SJCRH30 (cell line): ENCODE data around the gene CENPA. TPM values are rescaled to one million over a fixed set of nuclear protein-coding genes. Genes with fewer than 3 reads are reported as not detected.
"Not testable (repeated sequence)": the region's sequence is repeated elsewhere in the genome, so short reads cannot be mapped to it uniquely, and the experiment has no call there.

ENCODE experiments used
- DNase-seq, 2 experiments: peaks; one replicate each; pipeline ENCODE4 v3.0.0-alpha.2; 2015 to 2020
- H3K27ac ChIP-seq: fragments of 250-450 bp; sonication (Bioruptor Pico); 2 replicates; pipeline ENCODE4 v1.5.1; 2020; ENCODE audit warnings: mild to moderate bottlenecking, moderate library complexity
- H3K27me3 ChIP-seq: fragments of 250-450 bp; sonication (Bioruptor Pico); 2 replicates; pipeline ENCODE4 v1.5.1; 2020; ENCODE audit warnings: mild to moderate bottlenecking, moderate library complexity
- H3K36me3 ChIP-seq: fragments of 250-450 bp; sonication (Bioruptor Pico); 2 replicates; pipeline ENCODE4 v1.5.1; 2020; ENCODE audit warnings: mild to moderate bottlenecking, moderate library complexity
- H3K4me1 ChIP-seq: fragments of 250-450 bp; sonication (Bioruptor Pico); 2 replicates; pipeline ENCODE4 v1.5.1; 2020; ENCODE audit warnings: mild to moderate bottlenecking, moderate library complexity
- H3K4me3 ChIP-seq: fragments of 250-450 bp; sonication (Bioruptor Pico); 2 replicates; pipeline ENCODE4 v1.5.1; 2020; ENCODE audit warnings: mild to moderate bottlenecking, moderate library complexity
- H3K9me3 ChIP-seq: fragments of 250-450 bp; sonication (Bioruptor Pico); replicated peaks from 2 replicates; pipeline ENCODE4 v1.5.1; 2020; ENCODE audit warnings: mild to moderate bottlenecking, moderate library complexity
- total RNA-seq: library from RNA; depleted of rRNA; stranded (reverse); fragments of >200 nt; shearing (Covaris generic); gene quantifications from 2 replicates; pipeline ENCODE4 v1.2.3, GENCODE V29; 2014

Gene CENPA
- total RNA-seq, 1 experiment from 2014 or later = 50.2 TPM

DNA sequence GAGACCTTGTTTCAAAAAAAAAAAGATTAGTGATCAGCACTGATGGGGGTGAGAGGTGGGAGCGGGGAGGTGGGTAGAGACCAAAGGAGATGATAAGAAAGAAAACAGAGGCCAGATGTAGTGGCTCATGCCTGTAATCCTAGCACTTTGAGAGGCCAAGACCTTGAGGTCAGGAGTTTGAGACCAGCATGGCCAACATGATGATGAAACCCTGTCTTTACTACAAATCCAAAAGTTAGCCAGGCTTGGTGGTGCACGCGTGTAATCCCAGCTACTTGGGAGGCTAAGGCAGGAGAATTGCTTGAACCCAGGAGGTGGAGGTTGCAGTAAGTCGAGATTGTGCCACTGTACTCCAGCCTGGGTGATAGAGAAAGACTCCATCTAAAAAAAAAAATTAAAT lies 31.3 kb upstream of the CENPA start:
- no peak for DNase-seq
- H3K27me3 ChIP-seq = no peaks in the 10 kb centered on the region
- no peaks in the 10 kb centered on the region for H3K36me3 ChIP-seq
- H3K9me3 ChIP-seq = no peaks in the 10 kb centered on the region
- no peak overlapping the region for H3K27ac ChIP-seq
- no peak overlapping the region for H3K4me3 ChIP-seq
- peaks cover 29% of the 10 kb centered on the region for H3K4me1 ChIP-seq

DNA sequence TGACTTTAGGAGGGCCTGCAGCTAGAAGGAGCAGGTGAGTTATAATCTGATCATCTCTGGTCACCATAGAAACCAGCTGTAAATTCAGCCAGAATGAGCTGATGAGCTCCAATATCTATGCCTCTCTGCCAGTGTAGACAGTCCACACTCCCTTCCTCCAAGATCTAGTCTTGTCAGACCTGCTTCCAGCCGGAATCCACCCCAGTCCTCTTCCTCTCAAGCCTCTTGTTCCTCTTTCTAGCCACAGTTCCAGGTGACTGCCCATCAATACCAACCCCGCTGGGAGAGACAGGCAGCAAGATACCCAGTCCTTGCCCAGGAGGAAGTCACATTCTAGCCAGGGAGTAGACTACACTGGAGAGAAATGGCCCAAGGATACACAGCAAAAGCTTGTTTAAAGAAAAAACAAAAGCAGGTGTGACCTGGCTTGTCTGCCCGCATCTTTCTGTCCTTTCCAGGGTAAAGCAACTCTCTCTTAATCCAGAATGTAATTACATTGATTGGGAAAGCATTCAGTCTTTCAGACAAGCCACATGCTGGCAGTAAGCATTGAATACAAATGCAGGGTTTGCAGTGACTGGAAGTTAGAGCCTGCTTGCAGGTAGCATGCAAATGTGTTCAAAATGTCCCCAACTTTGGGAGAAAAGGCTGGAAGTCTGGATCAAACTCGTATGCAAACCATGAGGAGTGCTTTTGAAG lies 30.7 kb upstream of the CENPA start:
- H3K4me1 ChIP-seq = peaks cover 25% of the 10 kb centered on the region
- H3K4me3 ChIP-seq = no peak overlapping the region
- H3K27me3 ChIP-seq = no peaks in the 10 kb centered on the region
- H3K9me3 ChIP-seq = no peaks in the 10 kb centered on the region
- no peak overlapping the region for H3K27ac ChIP-seq
- no peaks in the 10 kb centered on the region for H3K36me3 ChIP-seq
- DNase-seq = no peak

DNA sequence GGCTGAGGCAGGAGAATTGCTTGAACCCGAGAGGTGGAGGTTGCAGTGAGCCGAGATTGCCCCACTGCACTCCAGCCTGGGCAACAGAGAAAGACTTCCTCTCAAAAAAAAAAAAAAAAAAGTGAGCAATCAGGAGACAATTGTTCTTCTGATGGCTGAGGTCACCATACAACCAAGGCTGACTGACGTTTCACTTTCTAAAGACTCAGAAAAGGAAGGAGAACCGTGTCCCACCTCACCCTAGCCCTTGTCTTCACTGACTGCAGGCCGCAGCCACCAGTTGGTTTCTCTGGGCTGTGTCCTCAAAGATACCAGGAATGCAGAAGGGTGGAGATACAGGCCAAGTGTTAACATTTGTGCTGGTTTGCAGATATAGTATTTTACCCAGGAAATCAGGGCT lies 29.5 kb upstream of the CENPA start:
- H3K36me3 ChIP-seq = no peaks in the 10 kb centered on the region
- H3K27ac ChIP-seq = no peak overlapping the region
- no peak overlapping the region for H3K4me3 ChIP-seq

DNA sequence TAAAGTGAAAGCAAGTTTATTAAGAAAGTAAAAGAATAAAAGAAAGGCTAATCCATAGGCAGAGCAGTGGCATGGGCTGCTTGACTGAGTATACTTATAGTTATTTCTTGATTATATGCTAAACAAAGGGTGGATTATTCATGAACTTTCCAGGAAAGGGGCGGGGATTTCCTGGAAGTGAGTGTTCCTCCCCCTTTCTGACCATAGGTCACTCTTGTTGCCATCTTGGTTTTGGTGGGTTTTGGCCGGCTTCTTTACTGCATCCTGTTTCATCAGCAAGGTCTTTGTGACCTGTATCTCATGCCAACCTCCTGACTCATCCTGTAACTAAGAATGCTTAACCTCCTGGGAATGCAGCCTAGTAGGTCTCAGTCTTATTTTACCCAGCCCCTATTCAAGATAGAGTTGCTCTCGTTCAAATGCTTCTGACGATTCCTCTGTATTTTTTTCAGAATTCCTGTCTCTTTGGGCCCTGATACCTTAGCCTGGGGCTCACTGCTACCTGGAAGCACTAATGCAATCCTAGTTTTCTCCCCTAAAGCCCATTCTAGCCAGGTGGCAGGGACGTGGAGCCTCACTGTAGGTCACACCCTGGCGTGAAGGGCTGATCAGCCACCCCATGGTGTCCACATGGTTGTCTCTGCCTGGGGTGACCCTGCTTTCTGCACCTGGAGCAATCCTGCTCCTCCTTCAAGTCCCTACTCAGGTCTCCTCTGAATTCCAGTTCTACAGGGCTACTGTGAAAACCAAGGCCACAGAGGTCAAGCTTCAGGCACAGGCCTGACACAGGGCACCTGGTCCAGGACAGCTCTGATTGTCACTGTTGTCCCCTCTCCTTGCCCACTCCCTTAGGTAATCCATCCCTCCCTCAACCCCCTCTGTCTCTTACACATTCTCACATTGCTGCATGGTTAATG lies 27.7 kb upstream of the CENPA start:
- DNase-seq = peak; percentile 84 to 86
- peaks cover 20% of the 10 kb centered on the region for H3K4me1 ChIP-seq
- H3K9me3 ChIP-seq = no peaks in the 10 kb centered on the region
- no peaks in the 10 kb centered on the region for H3K27me3 ChIP-seq
- H3K27ac ChIP-seq = peak overlapping the region; percentile 82
- H3K4me3 ChIP-seq = no peak overlapping the region
- no peaks in the 10 kb centered on the region for H3K36me3 ChIP-seq

More for the DNA sequence above, 29.5 kb upstream of the CENPA start:
- no peaks in the 10 kb centered on the region for H3K27me3 ChIP-seq
- peaks cover 20% of the 10 kb centered on the region for H3K4me1 ChIP-seq
- DNase-seq = no peak
- no peaks in the 10 kb centered on the region for H3K9me3 ChIP-seq

DNA sequence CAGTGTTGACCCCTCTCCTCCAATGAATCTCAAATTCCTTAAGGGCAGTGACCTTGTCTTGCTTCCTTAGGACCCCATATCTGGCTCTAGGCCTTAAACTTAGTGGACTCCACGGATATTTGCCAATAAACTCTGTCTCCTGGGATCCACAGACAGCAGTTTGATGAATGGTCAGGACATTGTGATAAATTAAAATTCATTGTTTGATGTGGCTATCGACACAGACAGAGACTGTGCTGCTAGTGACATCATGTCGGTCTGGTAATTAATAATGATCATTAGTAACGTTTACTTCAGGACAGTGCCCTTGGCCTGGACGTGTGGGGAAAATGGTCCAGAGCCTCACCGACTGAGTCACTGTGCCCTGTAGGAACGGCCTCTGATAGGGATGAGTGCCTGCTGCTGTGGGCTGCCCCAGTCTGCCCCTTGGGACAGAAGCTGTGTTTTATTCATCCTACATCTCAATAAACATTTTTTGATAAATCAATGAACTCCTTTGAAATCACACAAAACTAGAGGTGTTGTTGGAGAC lies 27.0 kb upstream of the CENPA start:
- Histone ChIP-seq H3K27ac (peak overlapping the region; percentile 82), H3K36me3 (no peaks in the 10 kb centered on the region), H3K4me1 (peaks cover 20% of the 10 kb centered on the region), H3K27me3 (no peaks in the 10 kb centered on the region), H3K4me3 (no peak overlapping the region), H3K9me3 (no peaks in the 10 kb centered on the region)
- DNase-seq = no peak

DNA sequence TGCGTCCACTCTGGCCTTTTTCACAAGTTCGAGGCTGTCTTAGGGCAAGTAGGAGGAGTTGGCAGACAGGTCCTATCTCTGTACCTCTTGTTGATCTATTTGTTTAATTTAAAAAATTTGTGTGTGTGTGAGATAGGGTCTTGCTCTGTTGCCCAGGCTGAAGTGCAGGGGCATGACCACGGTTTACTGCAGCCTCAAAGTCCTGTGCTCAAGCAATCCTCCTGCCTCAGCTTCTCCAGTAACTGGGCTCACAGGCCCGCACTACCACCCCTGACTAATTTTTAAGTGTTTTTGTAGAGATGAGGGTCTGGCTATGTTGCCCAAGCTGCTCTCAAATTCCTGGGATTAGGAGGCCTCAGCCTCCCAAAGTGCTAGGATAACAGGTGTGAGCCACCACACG lies 26.0 kb upstream of the CENPA start:
- DNase-seq = no peak
- no peaks in the 10 kb centered on the region for H3K9me3 ChIP-seq
- H3K4me3 ChIP-seq = no peak overlapping the region
- no peaks in the 10 kb centered on the region for H3K36me3 ChIP-seq
- H3K27ac ChIP-seq = no peak overlapping the region
- H3K4me1 ChIP-seq = peaks cover 20% of the 10 kb centered on the region
- H3K27me3 ChIP-seq = no peaks in the 10 kb centered on the region

DNA sequence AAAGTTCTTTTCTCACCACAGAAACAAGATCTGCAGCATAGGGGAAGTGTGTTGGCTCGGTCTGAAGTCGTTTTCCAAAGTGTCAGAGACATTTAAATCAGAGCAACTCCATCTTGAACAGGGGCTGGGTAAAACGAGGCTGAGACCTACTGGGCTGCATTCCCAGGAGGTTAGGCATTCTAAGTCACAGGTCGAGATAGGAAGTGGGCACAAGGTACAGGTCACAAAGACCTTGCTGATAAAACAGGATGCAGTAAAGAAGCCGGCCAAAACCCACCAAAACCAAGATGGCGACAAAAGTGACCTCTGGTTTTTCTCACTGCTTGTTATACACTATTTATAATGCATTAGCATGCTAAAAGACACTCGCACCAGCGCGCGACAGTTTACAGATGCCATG lies 24.9 kb upstream of the CENPA start:
- H3K27ac ChIP-seq, H3K4me3 ChIP-seq, H3K9me3 ChIP-seq, H3K27me3 ChIP-seq, H3K36me3 ChIP-seq, DNase-seq: not testable (repeated sequence)
- peaks cover 28% of the 10 kb centered on the region for H3K4me1 ChIP-seq

DNA sequence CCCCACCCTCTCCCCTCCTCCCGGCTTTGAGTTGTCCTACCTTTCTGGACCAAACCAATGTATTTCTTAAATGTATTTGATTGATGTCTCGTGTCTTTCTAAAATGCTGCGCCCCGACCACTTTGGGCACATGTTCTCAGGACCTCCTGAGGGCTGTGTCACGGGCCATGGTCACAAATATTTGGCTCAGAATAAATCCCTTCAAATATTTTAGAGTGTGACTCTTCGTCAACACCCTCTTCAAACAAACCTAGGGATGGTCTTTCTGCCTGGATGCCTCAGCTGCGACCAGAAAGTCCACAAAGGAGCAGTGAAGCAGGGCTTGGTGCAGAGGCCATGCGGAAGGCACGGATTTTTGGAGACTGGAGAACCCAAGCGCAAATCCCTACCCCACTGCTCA lies 22.8 kb upstream of the CENPA start:
- no peaks in the 10 kb centered on the region for H3K9me3 ChIP-seq
- no peak overlapping the region for H3K4me3 ChIP-seq
- H3K27ac ChIP-seq = no peak overlapping the region
- DNase-seq = no peak
- H3K27me3 ChIP-seq = no peaks in the 10 kb centered on the region
- peaks cover 18% of the 10 kb centered on the region for H3K4me1 ChIP-seq
- no peaks in the 10 kb centered on the region for H3K36me3 ChIP-seq

DNA sequence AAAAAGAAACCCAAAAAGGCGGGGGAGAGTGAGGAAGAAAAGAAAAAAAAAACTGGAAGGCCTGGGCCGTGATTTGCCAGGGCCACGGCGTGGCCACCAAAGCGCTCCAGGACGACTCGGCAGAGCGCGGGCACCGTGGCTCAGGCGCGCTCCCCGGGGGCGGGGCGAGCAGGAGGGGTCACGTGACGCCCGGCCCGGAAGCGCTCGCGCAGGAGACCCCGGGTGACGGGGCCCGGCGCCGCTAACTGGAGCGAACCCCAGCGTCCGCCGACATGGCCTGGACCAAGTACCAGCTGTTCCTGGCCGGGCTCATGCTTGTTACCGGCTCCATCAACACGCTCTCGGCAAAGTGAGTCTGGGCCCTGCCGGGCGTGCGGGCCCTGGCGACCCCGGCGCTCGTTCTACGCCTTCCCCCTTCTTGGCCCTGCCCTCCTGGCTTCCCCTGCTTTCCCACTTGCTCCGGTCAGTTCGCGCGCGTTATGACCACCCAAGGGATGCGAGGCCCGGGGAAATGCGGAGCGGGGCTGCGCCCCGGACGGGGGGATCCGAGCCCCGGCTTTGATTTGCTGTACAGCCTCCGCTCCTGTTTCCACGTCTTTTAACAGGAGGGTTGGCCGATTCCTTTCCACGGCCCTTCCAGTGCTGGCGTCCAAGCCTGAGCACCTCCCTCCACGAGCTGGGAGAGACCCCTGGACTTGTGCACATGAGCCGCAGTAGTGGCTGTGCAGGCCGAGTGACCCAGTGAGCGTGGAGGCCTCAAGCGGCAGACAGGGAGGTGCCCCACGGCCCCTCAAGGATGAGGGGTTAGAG lies 21.6 kb upstream of the CENPA start, which contains the start of gene SLC35F6:
Gene SLC35F6 (plus strand): TSS at position 207 of the 810 bp plus-strand sequence. CDS start 66 bp downstream, at position 273.
- H3K27ac ChIP-seq = peak within 1 kb of the TSS; percentile 66
- peaks cover 8% of the 10 kb centered on the region for H3K4me1 ChIP-seq
- peak within 1 kb of the TSS; percentile 85 for H3K4me3 ChIP-seq
- H3K9me3 ChIP-seq = no peaks in the 10 kb centered on the region
- no peaks in the 10 kb centered on the region for H3K27me3 ChIP-seq
- no peaks in the 10 kb centered on the region for H3K36me3 ChIP-seq
- DNase-seq = peak; percentile 84 to 90

DNA sequence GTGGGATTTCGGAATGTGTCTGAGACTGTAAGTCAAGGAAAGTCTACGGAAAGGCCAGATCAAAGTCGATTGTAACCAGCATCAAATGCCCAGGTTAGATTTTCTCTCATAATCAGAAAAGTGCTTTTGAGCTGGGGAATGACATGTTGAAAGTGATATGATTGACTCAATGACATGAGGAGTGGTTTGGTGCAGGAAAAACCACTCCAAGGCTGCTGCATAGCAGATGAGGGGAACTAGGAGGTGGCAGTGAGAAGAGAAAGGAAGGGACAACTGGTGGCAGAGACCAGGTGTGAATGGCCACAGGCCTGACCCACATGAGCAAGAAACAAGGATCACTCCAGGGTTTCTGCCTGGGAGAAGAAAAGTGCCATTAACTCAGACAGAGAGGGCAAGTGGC lies 20.9 kb upstream of the CENPA start:
- Histone ChIP-seq H3K4me1 (peaks cover 8% of the 10 kb centered on the region), H3K9me3 (no peaks in the 10 kb centered on the region), H3K4me3 (peak overlapping the region; percentile 85), H3K36me3 (peaks cover 1% of the 10 kb centered on the region), H3K27ac (peak overlapping the region; percentile 66), H3K27me3 (no peaks in the 10 kb centered on the region)
- DNase-seq = peak in 1 of 2 experiments; percentile 19

DNA sequence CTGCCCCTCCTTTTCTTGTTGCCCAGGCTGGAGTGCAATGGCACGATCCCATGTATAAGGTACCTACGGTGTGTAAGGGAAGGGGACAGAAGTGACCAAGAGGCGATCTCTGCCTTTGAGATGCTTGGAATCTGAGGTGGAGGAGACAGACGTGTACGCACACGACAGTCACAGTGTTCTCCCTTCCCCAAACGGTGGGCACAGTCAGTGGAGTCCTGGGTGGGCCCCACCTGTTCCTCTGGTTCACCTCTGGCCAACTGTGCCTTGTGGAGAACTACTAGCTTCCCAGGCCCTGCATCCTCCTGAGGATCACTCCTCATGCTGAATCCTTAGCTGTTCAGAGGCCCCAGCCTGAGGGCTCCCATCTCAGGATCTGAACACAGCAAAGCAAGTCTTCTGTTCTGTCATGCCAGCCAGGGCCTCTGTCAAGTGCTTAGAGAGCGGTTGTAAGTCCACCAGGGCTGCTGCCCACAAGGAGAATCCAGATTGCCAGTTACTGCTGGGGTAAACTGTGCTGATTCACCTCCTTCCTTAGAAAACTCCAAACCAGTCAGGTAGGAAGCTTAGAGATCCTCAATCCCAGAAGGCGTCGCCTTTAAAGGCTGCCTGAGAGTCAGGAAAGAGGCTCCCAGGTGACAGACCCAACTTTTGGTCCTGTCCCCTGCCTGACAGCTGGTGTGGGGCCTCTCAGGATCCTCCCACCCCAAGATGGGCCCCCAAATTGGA lies 20.2 kb upstream of the CENPA start:
- Histone ChIP-seq H3K4me1 (peaks cover 8% of the 10 kb centered on the region), H3K27ac (no peak overlapping the region), H3K36me3 (peaks cover 2% of the 10 kb centered on the region), H3K27me3 (no peaks in the 10 kb centered on the region), H3K9me3 (no peaks in the 10 kb centered on the region), H3K4me3 (peak overlapping the region; percentile 85)
- no peak for DNase-seq

DNA sequence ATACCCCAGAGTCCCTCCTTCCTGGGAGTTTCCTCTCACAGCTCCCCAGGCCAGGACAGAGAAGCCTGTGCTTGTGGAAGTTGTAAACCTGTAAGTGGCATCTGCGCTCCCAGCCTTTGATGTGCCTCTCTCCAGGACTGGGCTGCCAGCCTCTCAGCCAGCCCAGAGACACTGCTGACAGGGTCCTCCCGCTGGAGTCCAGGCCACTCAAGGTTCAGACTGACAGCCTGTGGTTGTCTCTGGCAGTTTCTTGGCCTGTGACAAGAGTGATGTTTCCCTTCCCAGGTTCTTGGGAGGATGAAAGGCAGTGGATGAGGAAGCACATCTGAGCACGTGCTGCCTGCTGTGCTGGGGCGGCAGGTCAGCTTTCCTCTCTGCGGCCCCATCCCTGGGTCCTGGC lies 18.7 kb upstream of the CENPA start:
- no peaks in the 10 kb centered on the region for H3K27me3 ChIP-seq
- no peak overlapping the region for H3K4me3 ChIP-seq
- no peak overlapping the region for H3K27ac ChIP-seq
- no peak for DNase-seq
- H3K36me3 ChIP-seq = peaks cover 2% of the 10 kb centered on the region
- no peaks in the 10 kb centered on the region for H3K9me3 ChIP-seq
- peaks cover 17% of the 10 kb centered on the region for H3K4me1 ChIP-seq

DNA sequence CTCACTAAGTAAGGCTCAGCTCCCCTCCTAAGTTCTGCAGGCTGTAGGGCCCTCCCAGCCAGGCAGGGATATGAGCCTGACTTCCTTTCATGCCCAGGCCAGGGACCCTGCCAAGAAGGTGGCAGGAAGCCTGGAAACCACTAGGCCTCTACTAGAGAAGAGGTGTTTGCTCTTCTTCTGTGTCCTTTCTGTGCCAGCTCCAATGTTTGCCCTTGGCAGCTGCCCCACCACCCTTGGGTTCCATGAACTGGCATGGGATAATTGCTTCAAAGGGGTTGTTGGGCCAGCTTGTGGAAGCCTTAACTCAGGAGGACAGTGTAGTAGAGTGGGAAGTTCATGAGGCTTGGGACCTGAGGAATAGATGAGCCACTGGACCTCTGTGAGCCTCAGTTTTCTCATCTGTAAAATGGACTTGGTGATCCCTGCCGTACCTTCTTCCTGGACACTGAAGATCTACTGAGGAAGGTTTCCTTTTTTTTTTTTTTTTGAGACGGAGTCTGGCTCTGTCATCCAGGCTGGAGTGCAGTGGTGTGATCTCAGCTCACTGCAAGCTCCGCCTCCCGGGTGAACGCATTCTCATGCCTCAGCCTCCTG lies 17.9 kb upstream of the CENPA start:
- Histone ChIP-seq H3K4me1 (peaks cover 26% of the 10 kb centered on the region), H3K27ac (no peak overlapping the region), H3K27me3 (no peaks in the 10 kb centered on the region), H3K9me3 (no peaks in the 10 kb centered on the region), H3K36me3 (peaks cover 2% of the 10 kb centered on the region), H3K4me3 (no peak overlapping the region)
- no peak for DNase-seq

DNA sequence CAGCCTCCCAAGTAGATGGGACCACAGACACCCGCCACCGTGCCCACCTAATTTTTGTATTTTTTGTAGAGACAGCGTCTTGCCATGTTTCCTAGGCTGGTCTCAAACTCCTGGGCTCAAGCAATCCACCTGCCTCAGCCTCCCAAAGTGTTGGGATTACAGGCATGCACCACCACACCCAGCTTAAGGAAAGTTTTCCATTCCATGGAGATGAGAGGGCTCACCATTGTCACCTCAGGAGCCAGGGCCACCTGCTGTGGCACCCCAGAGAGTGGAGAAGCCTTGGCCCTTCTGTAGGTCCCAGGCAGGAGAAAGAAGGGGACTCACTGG lies 17.1 kb upstream of the CENPA start:
- Histone ChIP-seq H3K27me3 (no peaks in the 10 kb centered on the region), H3K36me3 (peaks cover 2% of the 10 kb centered on the region), H3K9me3 (no peaks in the 10 kb centered on the region), H3K4me3 (no peak overlapping the region), H3K4me1 (peaks cover 28% of the 10 kb centered on the region), H3K27ac (no peak overlapping the region)
- DNase-seq = no peak
